ENCODE results near the gene MARCHF9. TPM values are rescaled to one million over a fixed set of nuclear protein-coding genes. Genes with fewer than 3 reads are reported as not detected.
"Not testable (repeated sequence)": the region's sequence is repeated elsewhere in the genome, so short reads cannot be mapped to it uniquely, and the experiment has no call there.

The MARCHF9 gene
- total and polyA plus RNA-seq, 11 donors = 11.3 to 18.9 (median 13.6) TPM

GRCh38 chr12:57771236-57771872 is 16.5 kb downstream of the MARCHF9 start:
- Histone ChIP-seq H3K27me3 (peaks cover 0 to 12% (median 3%) of the 10 kb centered on the region in 9 donors), H3K36me3 (peaks cover 0 to 35% (median 11%) of the 10 kb centered on the region in 9 donors), H3K27ac (peak overlapping the region in 11 of 12 donors; percentile 81 to 95 (median 90)), H3K4me1 (peaks cover 3 to 36% (median 22%) of the 10 kb centered on the region in 12 donors), H3K4me3 (peak overlapping the region; percentile 59 to 94 (median 74)), H3K9me3 (no peaks in the 10 kb centered on the region)
- WGBS, 4 donors = 4 to 7% (median 5%) methylated on average over 16 of the region's 16 CpGs
- no peak for TF ChIP-seq POLR2A (IDR thresholded peaks at IDR 0.05)
- TF ChIP-seq, protein P1, sequence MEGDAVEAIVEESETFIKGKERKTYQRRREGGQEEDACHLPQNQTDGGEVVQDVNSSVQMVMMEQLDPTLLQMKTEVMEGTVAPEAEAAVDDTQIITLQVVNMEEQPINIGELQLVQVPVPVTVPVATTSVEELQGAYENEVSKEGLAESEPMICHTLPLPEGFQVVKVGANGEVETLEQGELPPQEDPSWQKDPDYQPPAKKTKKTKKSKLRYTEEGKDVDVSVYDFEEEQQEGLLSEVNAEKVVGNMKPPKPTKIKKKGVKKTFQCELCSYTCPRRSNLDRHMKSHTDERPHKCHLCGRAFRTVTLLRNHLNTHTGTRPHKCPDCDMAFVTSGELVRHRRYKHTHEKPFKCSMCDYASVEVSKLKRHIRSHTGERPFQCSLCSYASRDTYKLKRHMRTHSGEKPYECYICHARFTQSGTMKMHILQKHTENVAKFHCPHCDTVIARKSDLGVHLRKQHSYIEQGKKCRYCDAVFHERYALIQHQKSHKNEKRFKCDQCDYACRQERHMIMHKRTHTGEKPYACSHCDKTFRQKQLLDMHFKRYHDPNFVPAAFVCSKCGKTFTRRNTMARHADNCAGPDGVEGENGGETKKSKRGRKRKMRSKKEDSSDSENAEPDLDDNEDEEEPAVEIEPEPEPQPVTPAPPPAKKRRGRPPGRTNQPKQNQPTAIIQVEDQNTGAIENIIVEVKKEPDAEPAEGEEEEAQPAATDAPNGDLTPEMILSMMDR (IDR thresholded peaks at IDR 0.05) = no peak
- DNase-seq (peak; percentile 87 to 93 (median 89)), ATAC-seq (peak; percentile 39 to 82 (median 75))
- intact Hi-C loops (cut with DNase I) = no loop called here

DNA sequence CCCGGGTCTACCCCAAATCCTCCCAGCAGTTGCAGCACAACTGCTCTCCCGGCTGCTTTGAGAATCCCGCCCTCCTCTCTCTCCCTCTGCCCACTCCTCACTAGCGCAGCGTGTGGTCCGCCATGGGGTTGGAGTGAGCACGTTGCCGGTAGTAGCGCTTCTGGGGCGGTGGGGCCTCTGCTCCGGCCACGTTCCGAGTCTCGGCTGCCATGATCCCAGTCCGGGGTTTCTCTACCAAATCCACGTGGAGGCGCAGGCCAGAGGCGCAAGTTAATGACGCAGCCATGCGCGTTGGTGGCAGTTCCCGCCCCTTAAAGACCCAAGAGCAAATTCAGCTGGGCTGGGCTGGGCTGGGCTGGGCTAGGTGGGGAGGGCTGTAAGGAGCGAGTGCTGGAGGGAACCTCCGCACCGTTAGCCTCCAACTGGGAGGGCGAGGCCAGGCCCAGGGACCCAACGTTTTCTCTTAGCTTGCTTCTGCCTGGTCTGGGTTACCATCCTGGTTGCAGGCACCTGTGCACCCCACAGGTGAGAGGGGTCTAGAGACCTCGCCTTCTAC is 17.0 kb downstream of the MARCHF9 start, which contains the start of gene METTL1:
Gene METTL1, minus strand, starts transcription at position 233 of the 556 bp plus-strand sequence. Its CDS starts 22 bp downstream, at position 211.
- Histone ChIP-seq H3K4me3 (peak within 1 kb of the TSS; percentile 59 to 94 (median 74)), H3K36me3 (peaks cover 0 to 36% (median 11%) of the 10 kb centered on the region in 9 donors), H3K9me3 (no peaks in the 10 kb centered on the region), H3K4me1 (peaks cover 0 to 30% (median 16%) of the 10 kb centered on the region in 12 donors), H3K27me3 (peaks cover 0 to 6% (median 0%) of the 10 kb centered on the region in 9 donors), H3K27ac (peak within 1 kb of the TSS; percentile 41 to 95 (median 90))
- peak in 1 of 2 donors; percentile 49 for TF ChIP-seq POLR2A (IDR thresholded peaks at IDR 0.05)
- TF ChIP-seq, protein P1 (IDR thresholded peaks at IDR 0.05) = no peak
- ATAC-seq = peak; percentile 94 to 98 (median 95)
- WGBS, 4 donors = 0% methylated on average over 27 to 28 of the region's 28 CpGs
- DNase-seq = peak; percentile 93 to 96 (median 95)
- intact Hi-C loops (cut with DNase I) = loop anchor here in 1 of 10 donors (1.0 kb wide), 1 partner anchor 20 kb away; the partner anchor contains the start of gene CDK4

- 2 to 6% (median 3%) methylated on average over 46 to 67 of the region's 67 CpGs for WGBS, 4 donors
- Histone ChIP-seq H3K4me3 (peak within 1 kb of the TSS; percentile 59 to 94 (median 74)), H3K27ac (peak within 1 kb of the TSS; percentile 41 to 95 (median 90)), H3K36me3 (peaks cover 0 to 36% (median 11%) of the 10 kb centered on the region in 9 donors), H3K27me3 (peaks cover 0 to under 1% (median 0%) of the 10 kb centered on the region in 9 donors), H3K4me1 (peaks cover 0 to 27% (median 15%) of the 10 kb centered on the region in 12 donors), H3K9me3 (no peaks in the 10 kb centered on the region)
- TF ChIP-seq, protein P1 (IDR thresholded peaks at IDR 0.05) = no peak
- no peak for TF ChIP-seq POLR2A (IDR thresholded peaks at IDR 0.05)
- intact Hi-C loops (cut with DNase I) = loop anchor here in 1 of 10 donors (1.0 kb wide), 1 partner anchor 20 kb away; the partner anchor contains the start of gene CDK4
- ATAC-seq (peak; percentile 52 to 69 (median 68)), DNase-seq (peak; percentile 74 to 83 (median 75))
Measured at GRCh38 chr12:57772429-57773322, 17.8 kb downstream of the MARCHF9 start, which contains the start of gene EEF1AKMT3. Gene EEF1AKMT3, plus strand, starts transcription at chr12:57772614. Its CDS starts 111 bp downstream, at chr12:57772725.

DNA sequence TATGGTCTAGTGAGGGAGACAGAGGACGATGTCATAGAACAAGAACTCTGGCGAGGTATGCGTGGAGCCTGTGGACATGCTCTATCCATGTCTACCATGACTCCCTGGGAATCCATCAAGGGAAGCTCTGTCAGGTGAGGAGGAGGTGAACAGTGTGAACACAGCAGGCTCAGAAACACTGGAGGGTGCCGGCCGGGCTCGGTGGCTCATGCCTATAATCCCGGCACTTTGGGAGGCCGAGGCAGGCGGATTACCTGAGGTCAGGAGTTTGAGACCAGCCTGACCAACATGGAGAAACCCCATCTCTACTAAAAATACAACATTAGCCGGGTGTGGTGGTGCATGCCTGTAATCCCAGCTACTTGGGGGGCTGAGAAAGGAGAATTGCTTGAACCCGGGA is 19.7 kb downstream of the MARCHF9 start:
- H3K27me3 ChIP-seq; ATAC-seq; H3K9me3 ChIP-seq; H3K4me3 ChIP-seq; intact Hi-C loops (cut with DNase I); DNase-seq; H3K27ac ChIP-seq: not testable (repeated sequence)
- WGBS, 4 donors = 91 to 96% (median 92%) methylated on average over 11 of the region's 11 CpGs
- H3K4me1 ChIP-seq = peaks cover 0 to 27% (median 15%) of the 10 kb centered on the region in 12 donors
- peaks cover 0 to 24% (median 9%) of the 10 kb centered on the region in 9 donors for H3K36me3 ChIP-seq
